ENCODE results near the gene TSHZ1. TPM values are rescaled to one million over a fixed set of nuclear protein-coding genes. Genes with fewer than 3 reads are reported as not detected.

Gene TSHZ1
- total and polyA plus RNA-seq, 2 of the 8 experiments (the other 6 are each of a cell fraction or from before 2014, with no cell fraction given): 0.03 to 0.32 TPM

- Histone ChIP-seq H3K4me3 (ENCODE audit: extremely low read depth in 1 of 4, insufficient read depth in 2 of 4, low read depth in 3 of 4, low read length in 4 of 4) (no peak overlapping the region), H3K56ac (replicated peaks; ENCODE audit: insufficient read length, low read depth, low read length) (no peak overlapping the region), H3K9ac (replicated peaks in 1 of 4; ENCODE audit: extremely low read depth in 1 of 4, low read depth in 3 of 4, low read length in 3 of 4) (no peak overlapping the region), H3K4me2 (ENCODE audit: insufficient read depth in 1 of 2, low read depth in 2 of 2, low read length in 2 of 2) (no peak overlapping the region), H4K91ac (replicated peaks; ENCODE audit: insufficient read length, low read length) (no peak overlapping the region), H2BK15ac (ENCODE audit: low read length) (no peak overlapping the region), H3K23ac (ENCODE audit: insufficient read length) (no peak overlapping the region), H3K4ac (replicated peaks; ENCODE audit: insufficient read length, low read depth, low read length) (no peak overlapping the region), H3K27me3 (replicated peaks in 1 of 4; ENCODE audit: control insufficient read depth in 3 of 4, extremely low read depth in 1 of 4, insufficient read depth in 3 of 4, low read length in 3 of 4) (no peaks in the 10 kb centered on the region), H2BK120ac (replicated peaks; ENCODE audit: low read depth, low read length) (no peak overlapping the region), H3K18ac (ENCODE audit: extremely low read depth, low read length) (no peak overlapping the region), H4K5ac (ENCODE audit: insufficient read length, low read depth, low read length) (no peak overlapping the region), H2AK5ac (ENCODE audit: low read depth, low read length) (no peak overlapping the region), H3K79me1 (ENCODE audit: low read depth, low read length) (no peaks in the 10 kb centered on the region), H3K23me2 (ENCODE audit: low read depth, low read length) (no peaks in the 10 kb centered on the region), H2BK5ac (ENCODE audit: low read depth, low read length) (no peak overlapping the region), H2BK20ac (ENCODE audit: low read length) (no peak overlapping the region), H3K14ac (ENCODE audit: insufficient read length) (no peak overlapping the region), H3K4me1 (replicated peaks in 1 of 4; ENCODE audit: control insufficient read depth in 3 of 4, insufficient read depth in 4 of 4, low read length in 3 of 4) (no peaks in the 10 kb centered on the region; a peak in 1 of 7 replicates), H3K36me3 (ENCODE audit: control insufficient read depth in 2 of 4, insufficient read depth in 4 of 4, low read length in 3 of 4) (no peaks in the 10 kb centered on the region), H3K9me3 (ENCODE audit: insufficient read depth in 2 of 2, low read depth in 1 of 2, low read length in 1 of 2) (no peaks in the 10 kb centered on the region; a peak in 1 of 4 replicates), H3K27ac (ENCODE audit: low read depth, low read length) (no peak overlapping the region), H2AFZ (ENCODE audit: low read length) (no peak overlapping the region), H4K20me1 (replicated peaks in 1 of 2; ENCODE audit: control insufficient read depth in 1 of 2, insufficient read depth in 2 of 2, low read length in 2 of 2) (no peaks in the 10 kb centered on the region), H2BK12ac (ENCODE audit: low read depth, low read length) (no peak overlapping the region), H4K8ac (ENCODE audit: extremely low read depth, insufficient read depth, low read length) (no peak overlapping the region; the same call in 1 of the 2 replicates), H3K79me2 (ENCODE audit: control insufficient read depth in 1 of 2, insufficient read depth in 2 of 2, low read length in 2 of 2) (no peaks in the 10 kb centered on the region)
- POLR2A ChIA-PET (ENCODE audit: partially characterized antibody): no interaction called here
- FAIRE-seq: no peak
- CTCF ChIA-PET (ENCODE audit: partially characterized antibody): interaction anchor here (1.0 kb wide), 1 partner anchor 17 kb away, joined by 3 read pairs; no protein-coding TSS in a partner anchor
- WGBS, 2 experiments (ENCODE audit: extremely low coverage in 1 of 2, insufficient coverage in 1 of 2, insufficient read length in 1 of 2, insufficient replicate concordance in 2 of 2, low coverage in 1 of 2, low lambda C conversion rate in 2 of 2, missing lambda C conversion rate in 1 of 2): 82% methylated on average over 23 of the region's 24 CpGs; no CpG with 5 or more reads in 1 of the 2 experiments
- no peak for DNase-seq (ENCODE audit: low read depth in 1 of 2, low spot score in 2 of 2)
- no peak for TF ChIP-seq KDM1A (IDR thresholded peaks at IDR 0.05; ENCODE audit: borderline replicate concordance, low read length)
- no peak for TF ChIP-seq CHD2 (IDR thresholded peaks at IDR 0.05; ENCODE audit: low read length)
- TF ChIP-seq CTBP2 (IDR thresholded peaks at IDR 0.05; ENCODE audit: borderline replicate concordance, insufficient read depth, insufficient read length, low read length): no peak
- no peak for TF ChIP-seq TAF7 (optimal IDR thresholded peaks at IDR 0.05; ENCODE audit: borderline replicate concordance, low read depth, low read length)
- no peak for TF ChIP-seq E2F6 (IDR thresholded peaks at IDR 0.05)
- no peak for TF ChIP-seq ATF2 (IDR thresholded peaks at IDR 0.05; ENCODE audit: low read length)
- no peak for TF ChIP-seq SAP30 (IDR thresholded peaks at IDR 0.05; ENCODE audit: insufficient read depth, insufficient replicate concordance, low read length)
- no peak for TF ChIP-seq RNF2 (IDR thresholded peaks at IDR 0.05; ENCODE audit: borderline replicate concordance, low read depth, low read length, missing control alignments, poor library complexity, severe bottlenecking)
Measured at GRCh38 chr18:75285876-75286275, 75.3 kb downstream of the TSHZ1 start.
